ENCODE data around the gene ZNG1F.
"Not testable (repeated sequence)": the region's sequence is repeated elsewhere in the genome, so short reads cannot be mapped to it uniquely, and the experiment has no call there.

Gene ZNG1F

DNA sequence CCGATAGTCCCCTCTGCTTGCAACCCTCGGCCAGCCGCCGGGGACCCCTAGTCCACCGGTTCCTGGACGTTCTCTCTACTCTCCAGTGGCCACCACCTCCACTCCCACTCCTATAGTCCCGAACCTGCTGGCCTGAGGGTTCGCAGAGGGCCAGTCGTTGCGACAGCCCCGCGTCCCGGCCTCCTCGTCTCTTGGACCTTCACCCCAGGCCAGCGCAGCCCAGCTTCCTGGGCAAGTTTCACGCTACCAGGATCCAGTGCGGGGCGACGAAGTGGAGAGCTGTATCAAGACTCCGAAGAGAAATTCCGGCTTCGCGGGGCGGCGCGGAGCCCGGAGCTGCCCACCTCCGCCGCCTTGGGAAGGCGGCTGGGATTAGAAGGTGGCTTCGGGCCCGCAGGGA is 65.7 kb downstream of the ZNG1F start:
- DNase-seq, result not testable (repeated sequence)

DNA sequence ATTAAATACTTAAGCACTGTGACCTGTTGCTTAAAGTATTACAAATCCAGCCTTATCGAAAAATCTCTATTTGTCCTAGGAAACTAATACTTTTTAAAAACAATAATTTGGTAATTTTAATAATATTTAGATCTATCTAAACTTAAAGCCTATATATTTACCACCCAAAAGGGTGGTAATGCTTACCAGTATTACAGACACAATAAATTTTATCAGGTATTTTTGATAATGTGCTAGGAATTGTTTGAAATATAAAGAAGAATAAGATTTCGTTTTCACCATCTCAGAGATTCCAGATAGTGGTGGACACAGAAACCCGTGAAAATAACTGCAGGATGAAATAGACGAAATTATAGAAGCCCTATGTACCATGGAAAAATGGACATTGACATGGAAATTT is 68.4 kb downstream of the ZNG1F start:
- DNase-seq, result not testable (repeated sequence)

DNA sequence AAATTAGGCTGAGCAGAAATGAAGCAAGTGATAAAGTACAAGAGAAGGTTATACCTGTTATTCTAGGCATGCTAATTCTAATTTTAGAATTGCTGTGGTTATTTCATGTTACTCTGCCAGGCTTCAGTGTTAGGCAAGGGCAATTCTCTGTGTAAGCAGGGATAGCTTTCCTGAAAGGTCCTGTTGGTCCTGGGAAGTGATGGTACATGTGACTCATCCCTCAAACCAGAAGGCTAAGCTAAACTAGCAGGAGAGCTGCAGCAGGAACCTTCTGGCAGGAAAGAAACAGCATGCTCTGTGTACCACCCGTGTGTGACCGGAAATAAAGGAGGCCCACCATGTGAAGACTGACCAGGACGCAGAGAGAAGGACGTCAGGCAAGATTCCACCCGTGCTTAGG is 69.4 kb downstream of the ZNG1F start:
- DNase-seq, result not testable (repeated sequence)

DNA sequence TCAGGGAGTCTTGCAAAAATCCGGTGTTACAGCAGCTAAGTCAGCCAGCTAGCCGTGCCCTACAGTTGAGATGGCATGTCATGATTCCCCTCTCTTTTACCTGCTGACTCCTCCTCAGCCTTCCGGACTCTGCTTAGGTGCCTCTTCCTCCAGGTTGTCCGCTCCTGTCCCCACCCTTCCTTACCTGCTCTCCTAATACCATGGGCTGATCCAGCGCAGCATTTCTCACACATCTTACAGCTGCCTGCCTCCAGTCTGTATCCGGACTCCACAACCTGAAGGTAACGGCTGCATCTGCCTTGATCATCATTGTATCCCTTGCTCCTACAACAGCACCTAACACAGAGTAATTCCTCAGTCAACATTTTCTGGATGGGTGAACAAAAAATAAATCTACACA is 69.8 kb downstream of the ZNG1F start:
- DNase-seq, result not testable (repeated sequence)

DNA sequence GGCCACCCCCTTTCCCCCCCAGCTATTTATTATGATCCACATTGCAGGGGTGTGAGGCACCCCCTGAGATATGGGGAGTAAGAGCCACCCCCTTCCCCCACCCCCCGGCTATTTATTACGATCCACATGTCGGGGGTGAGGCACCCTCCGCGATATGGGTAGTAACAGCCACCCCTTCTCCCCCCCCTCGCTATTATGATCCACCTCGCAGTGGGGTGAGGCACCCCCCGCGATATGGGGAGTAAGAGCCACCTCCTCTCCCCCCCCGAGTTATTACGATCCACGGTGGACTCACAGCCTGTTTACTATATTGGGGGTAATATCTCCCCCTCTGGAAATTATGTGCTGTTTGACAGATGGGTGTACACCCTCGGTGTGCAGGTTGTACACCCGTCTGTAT is 75.8 kb downstream of the ZNG1F start:
- DNase-seq, result not testable (repeated sequence)

DNA sequence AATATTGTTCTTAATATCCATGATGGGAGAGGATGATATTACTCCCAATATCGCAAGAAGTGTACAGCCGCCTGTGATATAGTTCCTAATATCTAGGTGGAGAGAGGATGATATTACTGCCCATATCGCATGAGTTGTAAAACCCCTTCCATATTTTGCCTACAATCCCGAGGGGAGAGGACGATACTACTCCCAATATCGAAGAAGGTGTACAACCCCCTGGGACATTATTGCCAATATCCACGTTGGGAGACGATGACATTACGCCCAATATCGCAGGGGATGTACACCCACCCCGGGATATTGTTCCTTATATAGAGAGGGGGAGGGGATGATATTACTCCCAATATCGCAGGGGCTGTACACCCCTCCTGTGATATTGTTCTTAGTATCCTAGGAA is 77.7 kb downstream of the ZNG1F start:
- DNase-seq, result not testable (repeated sequence)

DNA sequence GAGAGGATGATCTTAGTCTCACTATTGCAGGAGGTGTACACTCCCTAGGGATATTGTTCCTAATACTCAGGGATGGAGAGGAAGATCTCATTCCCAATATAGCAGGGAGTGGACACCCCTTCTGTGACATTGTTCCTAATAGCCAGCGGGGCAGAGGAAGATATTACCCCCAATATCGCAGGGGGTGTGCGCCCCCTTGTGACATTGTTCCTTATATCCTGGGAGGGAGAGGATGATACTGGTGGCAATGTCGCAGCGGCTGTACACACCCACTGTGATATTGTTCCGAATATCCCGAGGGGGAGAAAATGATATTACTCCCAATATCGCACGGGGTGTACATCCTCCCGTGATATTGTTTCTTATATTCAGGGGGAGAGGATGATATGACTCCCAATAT is 78.2 kb downstream of the ZNG1F start:
- DNase-seq, result not testable (repeated sequence)

DNA sequence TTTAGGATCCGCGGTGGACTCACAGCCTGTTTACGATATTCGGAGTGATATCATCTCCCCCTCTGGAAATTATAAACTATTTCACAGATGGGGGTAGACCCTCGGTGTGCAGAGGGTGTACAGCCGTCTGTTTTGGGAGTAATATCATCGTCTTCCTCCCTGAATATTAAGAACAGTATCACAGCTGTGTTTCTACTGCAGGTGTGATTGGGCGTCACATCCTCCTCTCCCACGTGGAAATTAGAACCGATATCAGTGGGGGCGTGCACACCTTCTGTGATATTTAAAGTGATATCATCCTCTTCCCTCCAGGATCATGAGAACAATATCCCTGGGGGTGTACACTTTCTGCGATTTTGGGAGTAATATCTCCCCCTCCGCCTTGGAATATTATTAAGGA is 79.9 kb downstream of the ZNG1F start:
- not testable (repeated sequence) for DNase-seq

DNA sequence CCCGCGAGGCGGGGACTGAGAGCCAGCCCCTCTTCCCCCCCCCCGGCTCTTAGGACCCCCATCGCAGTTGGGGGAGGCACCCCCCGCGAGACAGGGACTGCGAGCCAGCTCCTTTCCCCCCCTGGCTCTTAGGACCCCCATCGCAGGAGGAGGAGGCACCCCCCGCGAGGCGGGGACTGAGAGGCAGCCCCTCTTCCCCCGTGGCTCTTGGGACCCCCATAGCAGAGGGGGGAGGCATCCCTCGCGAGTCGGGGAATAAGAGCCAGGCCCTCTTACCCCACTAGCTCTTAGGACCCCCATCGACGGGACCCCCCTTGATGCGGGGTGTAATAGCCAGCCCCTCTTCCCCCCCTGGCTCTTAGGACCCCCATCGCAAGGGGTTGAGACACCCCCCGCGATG is 80.3 kb downstream of the ZNG1F start:
- not testable (repeated sequence) for DNase-seq

DNA sequence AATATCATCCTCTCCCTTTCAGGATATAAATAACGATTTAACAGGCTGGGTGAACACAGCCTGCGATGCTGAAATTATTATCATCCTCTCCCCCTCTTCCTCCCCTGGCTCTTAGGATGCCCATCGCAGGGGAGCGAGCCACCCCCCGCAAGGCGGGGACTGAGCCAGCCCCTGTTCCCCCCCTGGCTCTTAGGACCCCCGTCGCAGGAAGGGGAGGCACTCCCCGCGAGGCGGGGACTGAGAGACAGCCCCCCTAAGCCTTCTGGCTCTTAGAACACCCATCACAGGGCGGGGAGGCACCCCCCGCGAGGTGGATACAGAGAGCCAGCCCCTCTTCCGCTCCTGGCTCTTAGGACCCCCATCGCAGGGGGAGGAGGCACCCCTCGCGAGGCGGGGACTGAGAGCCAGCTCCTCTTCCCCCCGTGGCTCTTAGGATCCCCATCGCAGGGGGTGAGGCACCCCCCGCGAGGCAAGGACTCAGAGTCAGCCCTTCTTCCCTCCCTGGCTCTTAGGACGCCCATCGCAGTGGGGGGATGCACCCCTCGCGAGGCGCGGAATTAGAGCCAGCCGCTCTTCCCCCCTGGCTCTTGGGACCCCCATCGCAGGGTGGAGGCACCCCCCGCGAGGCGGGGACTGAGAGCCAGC is 82.5 kb downstream of the ZNG1F start:
- DNase-seq, result not testable (repeated sequence)

DNA sequence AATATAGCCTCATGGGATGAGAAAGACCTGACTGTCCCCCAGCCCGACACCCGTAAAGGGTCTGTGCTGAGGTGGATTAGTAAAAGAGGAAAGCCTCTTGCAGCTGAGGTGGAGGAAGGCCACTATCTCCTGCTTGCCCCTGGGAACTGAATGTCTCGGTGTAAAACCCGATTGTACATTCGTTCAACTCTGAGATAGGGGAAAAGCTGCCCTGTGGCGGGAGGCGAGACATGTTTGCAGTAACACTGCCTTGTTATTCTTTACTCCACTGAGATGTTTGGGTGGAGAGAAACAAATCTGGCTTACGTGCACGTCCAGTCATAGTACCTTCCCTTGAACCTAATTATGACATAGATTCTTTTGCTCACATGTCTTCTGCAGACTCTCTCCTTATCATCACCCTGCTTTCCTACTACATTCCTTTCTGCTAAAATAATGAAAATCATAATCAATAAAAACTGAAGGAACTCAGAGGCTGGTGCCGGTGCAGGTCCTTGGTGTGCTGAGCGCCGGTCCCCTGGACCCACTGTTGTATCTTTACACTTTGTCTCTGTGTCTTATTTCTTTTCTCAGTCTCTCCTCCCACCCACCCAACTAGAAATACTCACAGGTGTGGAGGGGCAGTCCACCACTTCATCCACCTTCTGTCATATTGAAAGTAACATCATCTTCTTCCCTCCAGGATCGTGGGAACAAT is 83.4 kb downstream of the ZNG1F start:
- DNase-seq, result not testable (repeated sequence)

DNA sequence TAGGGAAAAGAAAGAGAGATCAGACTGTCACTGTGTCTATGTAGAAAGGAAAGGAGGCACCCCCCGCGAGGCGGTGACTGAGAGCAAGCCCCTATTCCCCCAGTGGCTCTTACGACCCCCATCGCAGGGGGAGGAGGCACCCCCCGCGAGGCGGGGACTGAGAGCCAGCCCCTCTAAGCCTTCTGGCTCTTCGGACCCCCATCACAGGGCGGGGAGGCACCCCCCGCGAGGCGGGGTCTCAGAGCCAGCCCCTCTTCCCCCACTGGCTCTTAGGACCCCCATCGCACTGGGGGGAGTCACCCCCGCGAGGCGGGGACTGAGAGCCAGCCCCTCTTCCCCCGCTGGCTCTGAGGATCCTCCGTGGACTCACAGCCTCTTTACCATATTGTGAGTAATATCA is 84.6 kb downstream of the ZNG1F start:
- DNase-seq, result not testable (repeated sequence)

DNA sequence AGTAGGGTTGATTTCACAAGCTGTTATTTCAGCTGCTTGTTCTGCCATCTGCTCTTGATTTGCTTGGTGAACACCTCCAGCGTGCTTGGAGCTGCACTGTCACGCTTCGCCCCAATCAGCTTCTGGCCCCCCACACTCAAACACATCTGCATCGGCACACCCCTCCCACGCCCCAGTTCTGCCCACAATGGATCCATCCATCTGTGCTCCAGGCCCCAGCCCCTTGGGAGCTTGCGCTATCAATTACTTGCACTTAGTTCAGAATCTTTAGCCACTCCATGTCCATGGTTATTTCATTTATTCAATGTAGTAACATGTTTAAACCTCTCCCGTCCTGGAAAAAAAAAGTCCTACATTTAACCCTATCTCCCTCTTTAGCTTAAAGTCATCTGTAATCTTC is 88.6 kb downstream of the ZNG1F start:
- peak; percentile 8 for DNase-seq

DNA sequence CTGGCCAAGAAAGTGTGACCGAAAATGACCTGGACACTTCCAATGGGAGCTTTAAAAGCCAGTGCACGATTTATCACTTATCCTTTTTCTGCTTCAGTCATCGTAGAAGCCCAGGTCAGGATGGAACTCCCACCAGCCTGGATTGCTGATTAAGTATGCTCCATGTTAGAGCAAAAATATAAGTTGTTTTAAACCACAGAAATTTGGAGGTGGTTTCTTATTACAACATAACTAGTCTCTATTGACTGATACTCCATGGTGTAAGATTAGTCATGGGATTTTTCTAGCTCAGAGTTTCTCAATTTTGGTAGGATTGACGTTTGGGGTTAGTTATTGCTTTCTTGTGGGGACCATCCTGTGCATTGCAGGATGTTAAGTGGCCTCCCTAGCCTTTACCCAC is 90.4 kb downstream of the ZNG1F start:
- DNase-seq, result peak; percentile 31

DNA sequence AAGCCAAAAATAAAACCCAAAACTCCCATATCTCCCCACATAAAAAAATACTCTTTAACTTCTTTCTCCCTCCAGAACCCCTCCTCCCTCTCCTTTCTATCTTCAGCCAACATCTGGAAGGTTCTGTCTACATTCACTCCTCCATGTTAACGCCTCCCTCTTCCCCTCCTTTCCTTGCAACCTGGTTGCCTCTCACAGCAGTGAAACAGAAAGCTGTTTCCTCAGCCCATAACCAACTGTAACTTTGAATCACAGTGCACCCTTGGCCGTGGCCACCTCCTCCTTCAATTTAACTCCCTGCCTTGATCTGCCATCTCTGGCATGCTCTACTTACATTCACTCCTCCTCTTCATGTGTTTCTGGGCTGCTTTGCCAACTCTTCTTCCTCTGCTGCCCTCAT is 94.1 kb downstream of the ZNG1F start:
- not testable (repeated sequence) for DNase-seq

DNA sequence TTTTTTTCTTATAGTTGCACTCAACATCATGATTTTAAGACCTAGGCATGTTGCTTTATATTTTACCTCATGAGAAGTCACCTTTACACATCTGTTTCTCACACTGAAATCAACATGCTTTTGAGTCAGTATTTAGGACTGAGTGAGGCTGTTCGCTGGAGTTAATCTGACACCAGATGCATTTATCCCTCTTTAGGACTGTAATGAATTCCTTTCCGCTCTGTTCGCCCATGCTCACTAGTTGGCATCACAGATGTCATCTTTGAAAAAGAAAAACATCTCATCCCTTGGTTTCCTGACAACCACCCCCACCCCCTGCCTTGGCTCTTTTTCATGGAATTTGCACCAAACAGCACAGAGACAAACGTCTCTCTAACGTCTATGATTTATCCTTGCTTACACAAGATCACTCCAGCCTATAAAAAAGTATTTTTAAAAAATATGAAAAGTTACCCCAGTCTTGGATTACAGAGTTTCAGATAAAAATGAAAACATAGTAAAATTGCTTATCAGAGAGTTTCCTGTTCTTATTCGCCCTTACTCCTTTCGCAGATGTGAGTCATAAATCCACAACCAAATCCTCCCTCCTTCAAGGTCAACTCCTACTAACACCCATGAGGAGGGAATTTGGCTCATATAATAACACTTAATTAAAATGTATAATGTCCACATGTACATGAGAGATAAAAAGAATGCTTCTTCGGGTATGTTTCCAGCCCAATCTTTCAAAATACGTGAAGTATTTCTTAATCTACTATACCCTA is 94.9 kb downstream of the ZNG1F start:
- not testable (repeated sequence) for DNase-seq

DNA sequence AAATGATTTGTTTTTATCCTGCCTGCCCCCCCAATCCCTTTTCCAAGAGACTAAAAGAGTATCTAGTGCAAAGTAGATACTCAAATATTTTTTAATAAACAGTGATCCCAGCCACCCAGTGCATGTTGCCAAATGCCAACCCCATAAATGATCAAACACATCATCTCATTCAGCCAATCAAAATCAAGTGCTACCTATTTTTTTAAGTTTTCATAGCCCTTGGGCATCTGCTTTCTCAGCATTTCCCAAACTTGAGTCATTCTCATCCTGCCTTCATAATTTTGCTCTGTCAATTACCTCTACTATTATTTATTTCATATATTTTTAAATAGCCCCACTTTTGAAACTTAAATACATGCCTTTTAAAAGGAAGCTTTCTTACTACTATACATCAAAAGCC is 98.2 kb downstream of the ZNG1F start:
- DNase-seq, result not testable (repeated sequence)

DNA sequence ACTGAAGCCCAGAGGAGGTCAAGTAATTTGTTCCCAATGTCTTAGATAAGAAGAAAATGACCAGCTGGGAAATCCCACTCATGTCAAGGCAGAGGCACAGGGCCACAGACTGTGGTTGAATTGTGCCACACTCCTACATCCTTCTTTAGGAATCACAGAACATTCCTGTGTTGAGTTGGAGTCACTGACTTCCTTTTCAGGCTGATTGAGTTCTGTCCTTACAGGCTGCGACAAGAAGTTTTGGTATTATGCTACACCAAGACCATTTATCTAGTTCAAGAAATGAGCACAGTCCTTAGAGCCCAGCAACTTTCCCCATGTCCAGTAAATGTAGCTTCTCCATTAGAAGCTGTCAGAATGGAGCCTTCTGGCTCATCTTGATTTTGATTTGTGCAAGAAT is 98.7 kb downstream of the ZNG1F start:
- not testable (repeated sequence) for DNase-seq

DNA sequence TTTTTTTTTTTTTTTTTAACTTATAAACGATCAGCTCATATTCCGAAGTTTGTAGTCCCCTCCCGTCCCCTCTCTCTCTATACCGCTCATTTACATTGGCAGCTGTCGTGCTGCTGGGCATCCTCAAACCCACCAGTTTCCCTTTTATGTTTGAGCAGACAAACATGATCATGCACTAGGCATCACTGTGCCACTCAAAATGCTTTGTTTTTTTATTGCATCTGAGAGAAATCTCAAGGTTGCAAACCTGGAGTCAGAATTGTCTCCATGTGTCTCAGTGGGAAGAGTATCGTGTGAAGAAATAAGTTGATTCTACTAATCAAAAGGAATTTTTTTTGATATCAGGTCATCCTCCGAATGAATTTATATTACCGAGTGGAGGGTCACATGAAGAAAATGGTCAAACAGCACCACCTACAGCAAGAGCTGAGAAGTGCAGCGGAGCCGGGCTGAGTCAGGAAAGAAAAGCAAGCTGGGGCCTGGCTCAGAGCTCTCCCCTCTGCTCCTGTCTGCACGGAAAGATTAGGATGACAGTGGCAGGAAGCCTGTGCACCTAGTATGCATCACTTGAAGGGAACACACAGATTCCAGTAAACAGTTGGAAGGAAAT is 100.6 kb downstream of the ZNG1F start:
- DNase-seq, result not testable (repeated sequence)

DNA sequence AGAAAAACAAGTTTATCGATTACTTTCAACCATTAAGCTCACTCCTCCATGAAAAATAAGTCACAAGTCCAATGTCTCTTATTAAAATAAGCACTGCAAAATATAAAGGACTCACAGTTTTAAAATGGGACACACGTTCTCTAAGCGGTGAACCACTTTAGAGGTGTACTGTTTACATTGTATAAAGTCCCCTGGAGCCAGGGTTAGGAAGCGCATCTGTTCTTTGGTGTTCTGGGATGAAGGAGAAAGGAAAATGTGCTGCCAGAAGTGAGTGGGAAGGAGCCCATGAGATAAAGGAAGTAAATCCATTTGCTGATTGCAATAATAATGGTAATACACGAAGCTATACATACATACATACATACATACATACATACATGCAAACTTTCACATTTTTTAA is 101.2 kb downstream of the ZNG1F start:
- not testable (repeated sequence) for DNase-seq

DNA sequence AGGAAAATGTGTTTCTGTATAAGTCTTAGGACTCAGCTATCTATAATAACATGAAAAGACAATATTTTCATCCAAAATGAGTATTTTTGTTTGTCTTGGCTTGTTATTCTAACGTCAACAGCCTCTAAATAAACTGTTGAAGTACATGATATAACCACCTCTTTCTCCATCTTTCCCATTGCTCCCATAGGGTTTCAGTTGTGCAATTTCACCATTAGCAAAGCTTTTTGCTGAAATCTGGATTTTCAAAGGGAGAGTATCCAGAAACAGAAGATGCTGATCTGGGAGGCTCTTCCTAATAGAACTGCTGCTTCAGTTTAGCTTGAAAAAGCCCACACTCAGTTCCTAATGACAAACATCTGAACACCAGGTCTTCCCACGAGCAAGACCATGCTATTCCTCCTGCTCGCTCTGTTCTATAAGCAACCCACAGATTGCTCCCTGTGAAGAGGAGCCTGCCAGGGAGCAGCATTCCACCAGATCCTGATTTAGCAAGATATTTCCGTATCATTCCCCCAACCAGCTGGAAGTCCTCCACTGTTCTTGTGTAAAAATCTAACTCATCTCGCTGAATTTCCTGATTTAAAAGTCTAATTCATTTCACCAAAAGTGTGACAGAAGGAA is 101.8 kb downstream of the ZNG1F start:
- DNase-seq, result peak; percentile 52

DNA sequence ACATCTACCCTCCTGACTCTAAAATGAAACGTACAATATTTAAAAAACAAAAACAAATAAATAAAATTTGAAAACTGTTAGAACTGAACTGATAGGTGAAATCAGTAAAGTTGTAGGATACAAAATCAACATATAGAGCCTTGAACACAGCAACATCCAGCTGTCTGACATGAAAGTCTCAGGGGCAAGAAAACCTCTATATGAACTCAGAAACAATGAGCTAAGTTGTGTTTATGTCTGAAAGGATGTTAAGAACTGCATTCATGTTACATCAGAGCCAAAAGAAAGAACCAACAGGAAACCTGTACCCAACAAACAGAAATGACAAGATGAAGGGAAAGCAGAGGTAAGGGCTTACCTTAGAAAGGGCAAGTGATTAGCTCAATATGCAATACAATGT is 102.4 kb downstream of the ZNG1F start:
- not testable (repeated sequence) for DNase-seq

DNA sequence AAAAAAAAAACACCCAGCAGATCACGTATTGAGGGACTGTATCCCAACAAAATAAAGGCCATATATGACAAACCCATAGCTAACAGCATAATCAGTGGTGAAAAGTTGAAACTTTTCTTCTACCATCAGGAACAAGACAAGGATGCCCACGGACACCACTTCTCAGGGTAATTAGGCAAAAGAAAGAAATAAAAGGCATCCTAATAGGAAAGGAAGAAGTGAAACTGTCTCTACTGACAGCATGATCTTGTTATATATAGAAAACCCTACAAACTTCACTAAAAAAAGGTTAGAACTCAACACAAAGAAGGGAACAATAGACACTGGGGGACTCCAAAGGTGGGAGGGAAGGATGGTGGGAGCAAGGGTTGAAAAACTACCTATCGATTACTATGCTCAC is 102.9 kb downstream of the ZNG1F start:
- not testable (repeated sequence) for DNase-seq

Data from fibroblast of skin of abdomen (primary cell).